GM12892 (cell line): ENCODE results near the gene GDF9.

ENCODE experiments used
- POLR2A ChIP-seq: IDR thresholded peaks from 2 replicates; pipeline ENCODE4 v1.6.1; 2011; ENCODE audit warnings: low read depth, low read length, control low read depth
- TAF1 ChIP-seq: IDR thresholded peaks from 2 replicates; pipeline ENCODE4 v1.6.1; 2011; ENCODE audit warnings: low read depth, mild to moderate bottlenecking, control low read depth, low read length, borderline replicate concordance

- TF ChIP-seq TAF1, result no peak
- TF ChIP-seq POLR2A, result no peak
Measured at GRCh38 chr5:132849347-132849746, 16.9 kb downstream of the GDF9 start.
